HG03139 (cell line): ENCODE data around the gene CCNT1.
"Not testable (repeated sequence)": the region's sequence is repeated elsewhere in the genome, so short reads cannot be mapped to it uniquely, and the experiment has no call there.

ENCODE experiments used
- ATAC-seq: cut with Tn5 transposase; IDR thresholded peaks from one replicate; pipeline ENCODE4 v1.9.1; 2021; ENCODE audit not compliant: unreplicated experiment

CCNT1 gene

DNA sequence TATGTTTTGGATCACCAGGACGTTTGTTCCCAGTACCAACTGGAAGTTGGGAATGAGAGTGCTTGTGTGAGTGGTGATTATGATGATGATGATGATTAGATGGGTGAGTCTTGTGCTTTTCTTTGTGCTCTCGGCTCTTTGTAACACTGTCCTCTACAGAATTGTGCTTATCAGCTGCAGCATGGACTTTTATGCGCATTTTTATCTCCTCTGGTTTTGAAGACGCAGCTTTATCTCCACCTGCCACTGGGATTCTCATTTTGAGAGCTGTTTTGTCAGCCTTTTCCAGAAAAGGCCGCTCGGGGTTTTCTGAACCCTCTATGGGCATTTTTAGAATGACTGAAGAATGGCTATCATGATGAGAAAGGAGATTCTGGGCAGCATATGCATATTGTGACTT is 22.9 kb downstream of the CCNT1 start:
- ATAC-seq, result no peak

DNA sequence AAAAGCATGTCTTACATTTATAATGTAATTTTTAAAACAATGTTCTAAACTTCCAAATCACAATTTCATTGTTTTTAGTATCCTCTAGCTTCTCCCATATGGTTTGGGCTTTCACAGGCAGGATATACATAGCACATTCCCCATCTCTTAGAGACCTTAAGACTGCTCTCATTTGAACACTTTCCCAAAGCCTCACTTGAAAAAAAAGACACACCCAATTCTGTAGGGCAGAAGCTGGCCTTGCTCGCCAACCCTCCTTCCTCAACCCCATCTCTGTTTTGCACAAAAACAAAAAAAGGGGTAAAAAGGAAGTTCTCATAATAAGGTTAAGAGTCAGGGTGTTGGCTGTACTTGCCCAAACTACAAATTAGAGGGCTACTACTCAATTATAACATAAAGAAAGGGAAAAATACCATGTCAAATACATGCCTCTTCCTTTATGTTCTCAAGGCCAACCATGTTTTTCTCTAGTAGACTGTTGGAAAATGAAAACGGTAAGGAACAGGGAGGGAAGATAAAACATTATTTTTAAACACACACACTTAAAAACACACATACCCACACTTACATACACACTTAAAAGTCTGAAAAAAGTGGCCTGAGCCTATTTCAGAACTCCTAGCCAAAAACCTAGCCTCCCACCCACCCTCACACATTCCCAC is 24.6 kb downstream of the CCNT1 start:
- ATAC-seq, result no peak

DNA sequence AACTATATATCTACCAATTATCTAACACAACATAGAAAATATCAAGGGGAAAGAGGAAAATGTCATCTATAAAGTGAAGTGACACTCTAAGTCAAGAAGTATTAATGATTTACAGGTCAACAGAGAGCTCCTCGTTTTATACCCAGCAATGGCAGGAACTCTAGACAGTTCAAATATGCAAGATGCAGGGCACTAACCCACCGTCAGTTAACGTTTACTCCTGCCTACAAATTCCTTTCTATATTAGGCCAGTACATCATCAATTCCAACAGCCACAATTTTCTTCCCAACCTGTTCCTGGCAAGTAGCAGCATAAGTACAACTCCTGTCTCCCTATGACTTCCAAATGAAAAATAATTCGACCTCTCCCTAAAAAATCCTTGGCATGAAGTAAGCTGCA is 25.5 kb downstream of the CCNT1 start:
- ATAC-seq, result no peak

DNA sequence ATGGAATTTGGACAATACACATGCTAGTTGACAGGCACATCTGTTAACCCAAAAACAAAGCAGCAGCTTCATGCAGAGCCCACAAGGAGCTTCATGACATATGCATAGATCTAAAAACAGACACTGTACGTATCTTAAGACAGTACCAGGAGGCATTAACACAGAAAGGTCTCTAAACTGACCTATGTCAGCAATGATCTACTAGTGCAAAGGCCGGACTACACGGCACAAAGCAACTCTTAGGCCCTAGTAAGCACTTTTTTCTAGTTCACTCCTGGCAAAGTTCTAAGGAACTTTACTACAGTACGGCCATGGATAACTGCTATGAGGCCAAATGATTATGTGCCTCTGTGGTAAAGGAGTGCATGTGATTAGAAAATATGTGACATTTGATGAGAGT is 26.1 kb downstream of the CCNT1 start:
- ATAC-seq, result no peak

DNA sequence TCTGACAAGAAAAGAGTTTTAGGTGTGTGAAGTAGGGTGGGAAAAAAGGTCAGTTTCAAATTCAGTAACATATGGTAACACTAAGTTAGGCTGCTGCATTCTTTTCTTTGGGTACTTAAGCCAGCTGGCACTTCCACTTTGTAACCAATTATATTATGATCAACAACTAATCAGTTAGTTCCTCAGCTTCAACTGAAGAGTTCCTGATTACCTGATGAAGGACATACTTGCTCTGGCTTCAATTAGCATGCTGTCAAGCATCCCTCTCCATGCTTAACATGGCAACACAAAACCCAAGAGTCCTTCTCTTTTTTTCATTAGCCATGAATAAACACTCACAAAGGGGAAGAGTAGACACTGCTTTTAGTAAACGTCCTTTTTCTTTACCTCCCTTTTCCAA is 27.7 kb downstream of the CCNT1 start:
- no peak for ATAC-seq

DNA sequence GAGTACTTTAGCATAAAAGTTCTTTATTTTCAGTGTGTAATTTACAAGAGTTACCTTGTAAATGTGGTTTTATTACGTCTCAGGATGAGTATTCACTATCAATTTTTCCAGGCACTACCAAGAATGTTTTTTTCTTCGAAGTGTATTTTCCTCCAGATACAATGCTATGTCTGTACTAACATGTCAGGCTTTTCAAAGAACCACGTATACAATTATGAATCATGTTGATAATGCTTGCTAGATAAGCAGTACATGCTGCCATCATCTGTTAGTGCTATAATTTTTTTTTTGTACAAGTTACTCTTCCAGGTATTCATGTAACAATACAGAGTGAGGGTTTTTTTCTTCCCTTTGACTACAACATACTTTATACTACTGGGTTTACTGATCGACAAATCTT is 28.9 kb downstream of the CCNT1 start:
- ATAC-seq, result no peak

DNA sequence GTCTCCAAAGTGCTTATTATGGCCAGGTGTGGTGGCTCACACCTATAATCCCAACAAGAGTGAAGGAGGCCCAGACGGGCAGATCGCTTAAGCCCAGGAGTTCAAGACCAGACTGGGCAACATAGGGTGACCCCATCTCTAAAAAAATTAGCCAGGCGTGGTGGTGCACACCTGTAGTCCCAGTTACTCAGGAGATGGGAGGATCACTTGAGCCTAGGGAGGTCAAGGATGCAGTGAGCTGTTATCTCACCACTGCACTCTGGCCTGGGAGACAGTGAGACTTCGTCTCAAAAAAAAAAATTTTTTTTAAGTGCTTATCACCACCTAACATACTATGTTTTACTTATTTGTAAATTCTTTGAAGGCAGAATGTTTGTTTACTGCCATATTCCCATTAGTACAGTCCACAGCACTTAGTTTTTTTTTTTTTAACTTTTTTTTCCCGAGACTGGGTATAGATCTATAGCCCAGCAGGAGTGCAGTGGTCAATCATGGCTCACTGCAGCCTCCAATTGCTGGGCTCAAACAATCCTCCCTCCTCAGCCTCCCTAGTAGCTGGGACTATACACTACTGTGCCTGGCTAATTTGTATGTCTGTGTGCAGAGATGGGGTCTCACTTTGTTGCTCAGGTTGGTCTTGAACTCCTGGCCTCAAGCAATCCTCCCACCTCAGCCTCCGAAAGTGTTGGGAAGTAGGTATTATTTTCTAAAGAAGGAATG is 29.7 kb downstream of the CCNT1 start:
- no peak for ATAC-seq

DNA sequence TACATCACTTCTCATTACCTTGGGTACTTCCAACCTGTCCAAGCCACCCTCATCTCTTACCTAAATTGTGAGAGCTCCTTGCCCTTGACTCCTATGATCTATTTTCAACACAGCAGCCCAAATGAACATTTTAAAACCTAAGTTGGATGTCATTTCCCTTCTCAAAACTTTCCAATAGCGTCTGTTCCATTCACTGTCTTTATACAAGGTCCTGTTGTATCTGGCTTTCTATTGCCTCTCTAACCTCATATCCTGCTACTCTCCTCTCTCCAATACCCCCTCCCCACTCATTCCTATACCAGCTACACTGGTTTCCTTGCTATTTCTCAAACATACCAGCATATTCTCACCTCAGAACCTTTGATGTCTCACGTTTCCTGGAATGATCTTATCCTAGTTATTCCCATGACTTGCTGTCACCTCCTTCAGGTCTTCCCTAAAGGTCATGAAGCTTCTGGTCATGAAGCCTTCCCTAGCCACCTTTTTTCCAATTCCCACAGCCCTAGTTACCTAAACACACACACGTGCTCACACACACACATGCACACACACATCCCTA is 30.4 kb downstream of the CCNT1 start:
- ATAC-seq, result no peak

DNA sequence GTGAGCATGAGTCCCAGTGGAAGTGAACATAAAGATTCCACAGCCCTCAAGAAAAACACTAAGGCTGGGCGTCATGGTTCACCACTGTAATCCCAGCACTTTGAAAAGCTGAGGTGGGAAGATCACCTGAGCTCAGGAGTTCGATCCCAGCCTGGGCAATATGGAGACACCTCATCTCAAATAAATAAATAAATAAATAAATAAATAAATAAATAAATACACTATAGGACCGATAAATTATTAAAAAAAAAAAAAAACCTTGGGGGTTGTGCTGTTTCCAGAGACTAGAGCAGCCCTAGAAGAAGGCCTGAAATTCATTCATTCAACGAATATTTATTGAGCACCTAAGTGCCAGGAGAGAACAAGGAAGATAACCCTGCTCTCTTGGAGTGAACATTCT is 33.0 kb downstream of the CCNT1 start:
- no peak for ATAC-seq

DNA sequence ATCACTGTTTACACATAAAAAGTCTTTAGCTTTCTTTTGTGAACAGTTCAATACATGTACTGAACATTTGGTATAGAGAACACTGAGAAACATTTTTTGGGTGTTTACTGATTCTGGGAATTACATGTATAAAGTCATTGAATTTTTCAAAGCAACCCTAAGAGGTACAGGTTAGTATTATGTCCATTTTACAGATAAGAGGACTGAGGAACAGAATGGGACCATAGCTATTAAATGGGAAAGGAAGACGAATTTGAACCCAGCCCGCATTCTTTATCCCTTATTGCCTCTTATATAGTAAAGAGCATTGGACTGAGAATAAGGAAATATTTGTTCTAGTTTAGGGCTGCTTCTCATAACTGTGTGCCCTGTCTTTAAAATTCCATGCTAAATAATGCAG is 33.6 kb downstream of the CCNT1 start:
- no peak for ATAC-seq

DNA sequence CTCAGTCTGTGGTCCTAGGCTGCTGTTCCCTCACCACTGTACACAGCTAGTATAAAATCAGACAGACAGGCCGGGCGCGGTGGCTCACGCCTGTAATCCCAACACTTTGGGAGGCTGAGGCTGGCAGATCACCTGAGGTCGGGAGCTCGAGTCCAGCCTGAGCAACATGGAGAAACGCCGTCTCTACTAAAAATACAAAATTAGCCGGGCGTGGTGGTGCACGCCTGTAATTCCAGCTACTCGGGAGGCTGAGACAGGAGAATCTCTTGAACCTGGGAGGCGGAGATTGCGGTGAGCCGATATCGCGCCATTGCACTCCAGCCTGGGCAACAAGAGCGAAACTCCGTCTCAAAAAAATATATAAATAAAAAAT is 34.0 kb downstream of the CCNT1 start:
- not testable (repeated sequence) for ATAC-seq

DNA sequence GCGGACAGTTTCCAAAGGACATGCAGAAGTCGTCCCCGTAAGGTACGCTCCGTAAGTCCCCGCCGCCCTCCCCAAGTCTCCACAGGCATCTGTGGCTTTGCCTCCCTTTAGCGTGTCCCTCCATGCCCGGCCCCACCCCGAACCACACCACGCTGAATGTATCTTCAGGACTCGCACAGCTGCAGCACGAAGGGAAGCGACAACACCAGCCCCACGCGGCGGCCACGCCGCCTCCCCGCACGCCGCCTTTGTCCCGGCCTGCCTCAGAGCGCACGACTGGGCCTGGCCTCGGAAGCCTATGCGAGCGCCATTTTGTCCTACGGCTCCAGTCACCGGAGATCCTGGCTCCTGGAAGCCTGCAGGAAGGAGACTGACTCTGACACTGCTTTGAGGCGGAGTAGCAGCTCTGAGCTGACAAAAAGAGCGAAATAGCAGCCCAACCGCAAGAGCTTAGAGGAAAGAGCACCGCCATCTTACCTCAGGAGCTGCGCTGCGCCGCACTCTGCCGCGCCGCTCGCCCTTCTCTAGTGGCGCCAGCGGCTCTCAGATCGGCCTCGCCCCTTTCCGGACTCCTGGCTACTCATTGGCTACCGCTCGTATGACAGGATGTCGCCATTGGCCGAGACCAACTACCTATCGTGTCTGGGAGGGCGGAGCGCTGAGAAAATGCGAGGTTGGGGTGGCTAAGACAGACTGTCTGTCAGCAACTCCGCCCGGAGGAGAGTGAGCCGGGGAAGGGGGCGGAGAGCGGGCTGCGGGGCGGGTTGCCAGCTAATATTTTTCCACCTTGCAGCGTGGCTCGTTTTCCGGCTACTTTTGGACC is 34.6 kb downstream of the CCNT1 start, which contains the start of gene KANSL2:
KANSL2 (minus strand) TSS at position 529 of the 823 bp plus-strand sequence. CDS start 606 bp downstream, outside the sequence.
- peak; percentile 99 for ATAC-seq

DNA sequence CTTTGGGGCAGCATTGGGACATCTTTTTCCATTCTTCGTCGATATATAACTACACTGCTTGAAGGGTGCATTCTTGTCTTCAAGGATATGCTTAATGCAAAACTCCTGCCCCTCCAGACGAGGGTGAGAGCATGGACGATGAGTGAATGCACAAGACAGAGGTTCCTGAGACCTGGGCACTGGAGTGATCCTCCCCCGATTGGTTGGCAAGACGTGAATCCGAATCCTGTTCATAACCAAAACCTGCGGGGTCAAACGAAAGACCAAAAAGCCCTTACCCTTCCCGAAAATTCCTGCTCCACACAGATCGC is 35.2 kb downstream of the CCNT1 start:
- no peak for ATAC-seq

DNA sequence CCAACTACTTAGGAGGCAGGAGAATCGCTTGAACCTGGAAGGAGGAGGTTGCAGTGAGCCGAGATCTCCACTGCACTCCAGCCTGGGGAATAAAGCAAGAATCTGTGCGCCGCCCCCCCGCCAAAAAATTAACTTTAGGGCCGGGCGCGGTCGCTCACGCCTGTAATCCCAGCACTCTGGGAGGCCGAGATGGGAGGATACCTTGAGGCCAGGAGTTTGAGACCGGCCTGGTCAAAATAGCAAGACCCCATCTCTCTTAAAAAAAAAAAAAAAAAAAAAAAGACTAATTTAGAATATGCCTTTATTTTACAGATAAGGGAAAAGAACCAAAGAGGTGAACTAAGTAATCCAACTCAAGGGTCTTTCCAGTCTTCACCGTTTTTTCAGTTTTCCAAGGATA is 35.6 kb downstream of the CCNT1 start:
- ATAC-seq, result no peak

DNA sequence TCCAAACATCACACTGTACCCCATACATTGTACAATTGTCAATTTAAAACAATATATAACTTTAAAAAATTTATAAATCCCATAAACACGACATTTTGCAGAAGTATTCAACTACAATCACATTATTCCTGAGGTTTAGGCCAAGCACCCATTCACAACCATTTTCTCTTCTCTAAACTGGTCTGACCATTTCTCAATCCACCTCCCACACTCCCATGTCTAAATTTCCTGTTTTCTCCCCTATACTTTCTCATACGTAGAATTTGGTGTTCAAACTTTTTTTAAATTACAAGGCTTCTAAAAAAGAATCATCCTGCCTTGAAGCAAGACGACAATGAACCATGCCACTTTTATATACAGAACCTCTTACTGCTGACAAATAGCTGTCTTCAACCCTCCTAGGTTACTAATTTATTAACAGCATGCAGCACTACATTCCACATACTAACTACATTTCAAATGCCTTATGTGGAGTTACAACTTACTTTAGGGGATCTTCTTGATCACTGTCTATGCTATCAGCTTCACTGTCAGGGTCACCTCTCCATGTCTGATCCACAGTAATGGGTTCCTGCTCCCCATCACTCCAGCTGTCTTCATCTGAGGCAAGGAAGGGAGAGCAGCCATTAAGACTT is 37.8 kb downstream of the CCNT1 start:
- no peak for ATAC-seq

DNA sequence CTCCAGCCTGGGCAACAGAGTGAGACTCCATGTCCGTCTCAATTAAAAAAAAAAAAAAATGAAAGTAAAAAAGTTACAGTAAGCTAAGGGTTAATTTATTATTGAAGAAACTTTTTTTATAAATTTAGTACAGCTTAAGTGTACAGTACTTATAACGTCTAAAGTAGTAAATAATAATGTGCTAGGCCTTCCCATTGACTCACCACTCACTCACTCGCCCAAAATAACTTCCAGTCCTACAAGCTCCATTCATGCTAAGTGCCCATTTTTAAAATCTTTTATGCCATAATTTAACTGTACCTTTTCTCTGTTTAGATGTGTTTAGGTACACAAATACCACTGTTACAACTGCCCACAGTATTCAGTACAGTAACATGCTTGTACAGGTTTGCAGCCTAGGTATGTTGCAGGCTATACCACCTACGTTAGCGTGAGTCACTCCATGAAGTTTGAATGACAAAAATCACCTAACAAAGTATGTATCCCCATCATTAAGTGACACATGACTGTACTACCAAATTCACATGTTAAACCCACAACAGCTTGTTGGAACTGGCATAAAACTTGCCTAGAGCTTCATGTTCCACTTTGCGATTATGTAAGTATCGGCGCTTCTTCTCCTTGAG is 45.2 kb downstream of the CCNT1 start:
- ATAC-seq, result no peak

DNA sequence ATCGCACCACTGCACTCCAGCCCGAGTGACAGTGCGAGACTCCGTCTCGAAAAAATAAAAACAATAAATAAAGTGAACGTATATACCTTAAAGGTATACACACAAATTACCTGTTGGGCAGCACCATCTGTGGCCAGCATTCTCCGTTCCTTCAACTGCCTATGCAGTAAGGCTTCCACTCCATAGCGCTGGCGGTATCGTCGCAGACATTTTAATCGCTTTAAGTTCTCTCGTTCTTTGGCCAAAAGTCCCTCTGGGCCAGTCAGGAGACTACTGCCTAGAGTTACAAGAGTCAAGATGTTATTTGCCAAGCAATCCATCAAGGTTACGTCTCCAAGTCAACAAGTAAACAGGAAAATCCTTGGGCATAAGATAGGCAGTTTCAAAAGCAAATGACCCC is 47.5 kb downstream of the CCNT1 start:
- ATAC-seq, result no peak

DNA sequence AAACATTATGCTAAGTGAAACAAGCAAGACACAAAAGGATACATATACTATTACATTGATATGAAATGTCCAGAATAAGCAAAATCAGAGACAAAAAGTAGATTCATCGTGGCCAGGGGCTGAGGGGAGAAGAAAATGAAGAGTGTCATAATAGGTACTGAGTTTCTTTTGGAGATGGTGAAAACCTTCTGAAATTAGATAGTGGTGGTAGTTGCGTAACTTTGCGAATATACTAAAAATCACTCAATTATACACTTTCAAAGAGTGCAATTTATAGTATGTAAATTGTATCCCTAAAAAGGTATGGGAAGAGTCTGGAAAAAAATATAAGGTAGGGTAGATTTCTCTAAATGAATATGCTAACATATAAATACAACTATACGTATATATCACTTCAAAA is 56.6 kb downstream of the CCNT1 start:
- ATAC-seq, result no peak

DNA sequence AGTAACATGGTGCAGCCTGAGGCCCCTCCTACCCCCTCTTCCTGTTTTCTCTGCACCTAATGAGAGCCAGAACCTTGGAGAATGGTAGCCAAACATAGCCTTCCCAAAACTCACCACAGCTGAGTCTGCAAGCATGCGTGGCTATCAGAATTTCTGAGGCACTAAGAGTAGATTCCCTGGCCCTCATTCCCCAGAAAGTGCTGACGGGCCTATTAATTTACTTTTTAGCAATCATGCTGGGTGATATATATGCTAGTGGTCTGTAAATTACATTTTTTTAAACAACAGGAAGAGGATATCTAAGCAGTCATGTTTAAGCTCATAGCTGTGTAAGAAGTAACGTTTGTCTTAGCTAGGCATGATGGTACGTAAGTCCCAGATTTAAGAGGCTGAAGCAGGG is 64.8 kb downstream of the CCNT1 start:
- no peak for ATAC-seq

DNA sequence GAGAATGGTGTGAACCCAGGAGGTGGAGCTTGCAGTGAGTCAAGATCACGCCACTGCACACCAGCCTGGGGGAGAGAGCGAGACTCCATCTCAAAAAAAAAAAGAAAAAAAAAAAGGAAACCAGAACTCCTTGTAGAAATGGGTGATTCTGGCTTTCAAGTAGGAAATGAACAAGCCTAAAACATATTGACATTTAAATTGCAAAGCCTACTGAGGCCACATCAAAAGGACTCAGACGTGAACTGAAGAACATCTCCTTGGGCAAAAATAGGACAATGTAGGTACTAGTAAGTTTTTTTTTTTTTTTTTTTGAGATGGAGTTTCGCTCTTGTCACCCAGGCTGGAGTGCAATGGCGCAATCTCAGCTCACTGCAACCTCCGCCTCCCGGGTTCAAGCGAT is 71.2 kb downstream of the CCNT1 start:
- ATAC-seq, result not testable (repeated sequence)

DNA sequence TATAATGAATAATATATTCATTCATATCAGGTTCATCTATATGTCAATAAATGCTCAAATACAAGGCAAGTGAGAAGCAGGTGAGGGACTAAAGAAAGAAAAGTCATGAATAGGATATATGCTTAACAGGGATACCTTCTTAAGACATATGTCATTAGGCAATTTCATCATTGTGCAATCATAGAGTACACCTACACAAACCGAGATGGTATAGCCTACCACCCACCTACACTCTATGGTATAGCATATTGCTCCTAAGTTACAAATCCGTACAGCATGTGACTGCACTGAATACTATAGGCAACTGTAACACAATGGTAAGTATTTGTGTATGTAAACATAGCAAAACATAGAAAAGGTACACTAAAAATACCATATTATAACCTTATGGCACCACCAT is 73.5 kb downstream of the CCNT1 start:
- ATAC-seq, result no peak
